NB4 (cell line): ENCODE data around the gene ELOA.

Experiments
- CTCF ChIP-seq: IDR thresholded peaks from one replicate; pipeline ENCODE4 v1.5.1; 2012; ENCODE audit warnings: low read depth, low read length
- MAX ChIP-seq: IDR thresholded peaks from 2 replicates; pipeline ENCODE4 v1.6.1; 2011; ENCODE audit warnings: low read depth, low read length
- POLR2A ChIP-seq: IDR thresholded peaks from 2 replicates; pipeline ENCODE4 v1.6.1; 2011; ENCODE audit warnings: mild to moderate bottlenecking; ENCODE audit not compliant: insufficient read length; ENCODE audit errors: extremely low read depth

GRCh38 chr1:23719162-23719820 lies 24.0 kb upstream of the ELOA start:
- TF ChIP-seq MAX, result no peak
- no peak for TF ChIP-seq CTCF
- TF ChIP-seq POLR2A, result no peak
